Measurements from ENCODE around the gene NUP107.

GRCh38 chr12:68793975-68794652 is 107.3 kb downstream of the NUP107 start:
- TF ChIP-seq POLR2A (IDR thresholded peaks at IDR 0.05) = no peak
- no peak for TF ChIP-seq CTCF (IDR thresholded peaks at IDR 0.05)

Data from adrenal gland (tissue), 5 donors.